ENCODE results near the gene PIBF1. TPM values are rescaled to one million over a fixed set of nuclear protein-coding genes. Genes with fewer than 3 reads are reported as not detected.

Gene PIBF1
- total and polyA plus RNA-seq, 10 of the 15 experiments (the other 5 are each of a cell fraction or from before 2014, with no cell fraction given), result 6.4 to 24.5 (median 11.1) TPM

DNA sequence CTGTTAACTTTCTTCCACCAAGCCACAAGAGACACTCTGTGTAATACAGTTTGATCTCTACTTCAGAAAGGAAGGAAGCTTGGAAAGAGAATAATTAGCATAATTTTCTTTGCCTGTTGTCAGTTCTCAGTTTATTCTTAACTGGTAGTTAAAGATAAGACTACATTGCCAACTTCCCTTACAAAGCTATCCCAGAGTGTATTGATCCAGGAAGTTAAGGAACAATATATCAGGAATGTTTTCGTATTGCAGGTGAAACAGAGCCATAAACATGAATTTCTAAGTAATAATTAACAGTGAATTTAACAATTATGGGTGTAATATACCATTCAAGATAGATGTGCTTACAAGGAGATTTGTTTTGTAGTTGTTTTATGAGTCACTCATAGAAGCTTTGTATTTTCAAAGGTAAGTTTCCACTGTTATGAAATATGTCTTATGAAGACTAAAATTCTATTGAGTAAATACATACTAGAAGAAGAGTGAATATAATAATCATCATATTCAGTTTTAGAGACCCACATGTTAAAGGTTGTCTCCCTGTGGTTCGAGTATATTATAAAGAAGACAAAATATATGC is 188.5 kb downstream of the PIBF1 start:
- H3K9ac ChIP-seq (ENCODE audit: control insufficient read depth, insufficient read depth, low read length), result no peak overlapping the region
- ATAC-seq (no peak), DNase-seq (ENCODE audit: low read depth, low spot score) (no peak), FAIRE-seq (no peak)
- H2AFZ ChIP-seq (ENCODE audit: control insufficient read depth, low read depth, low read length), result no peak overlapping the region
- H4K20me1 ChIP-seq (ENCODE audit: control insufficient read depth, insufficient read depth), result no peaks in the 10 kb centered on the region
- no peaks in the 10 kb centered on the region for H3K9me3 ChIP-seq (replicated peaks; ENCODE audit: control insufficient read depth, insufficient read depth, low read length)
- no peak for TF ChIP-seq CBX3 (IDR thresholded peaks at IDR 0.05; ENCODE audit: borderline replicate concordance, low read depth)
- no peak for TF ChIP-seq SPI1 (IDR thresholded peaks at IDR 0.05; ENCODE audit: borderline replicate concordance, insufficient read depth, low read depth, low read length)
- TF ChIP-seq YY1 (IDR thresholded peaks at IDR 0.05; ENCODE audit: low read depth, low read length), result no peak
- TF ChIP-seq, protein P1, sequence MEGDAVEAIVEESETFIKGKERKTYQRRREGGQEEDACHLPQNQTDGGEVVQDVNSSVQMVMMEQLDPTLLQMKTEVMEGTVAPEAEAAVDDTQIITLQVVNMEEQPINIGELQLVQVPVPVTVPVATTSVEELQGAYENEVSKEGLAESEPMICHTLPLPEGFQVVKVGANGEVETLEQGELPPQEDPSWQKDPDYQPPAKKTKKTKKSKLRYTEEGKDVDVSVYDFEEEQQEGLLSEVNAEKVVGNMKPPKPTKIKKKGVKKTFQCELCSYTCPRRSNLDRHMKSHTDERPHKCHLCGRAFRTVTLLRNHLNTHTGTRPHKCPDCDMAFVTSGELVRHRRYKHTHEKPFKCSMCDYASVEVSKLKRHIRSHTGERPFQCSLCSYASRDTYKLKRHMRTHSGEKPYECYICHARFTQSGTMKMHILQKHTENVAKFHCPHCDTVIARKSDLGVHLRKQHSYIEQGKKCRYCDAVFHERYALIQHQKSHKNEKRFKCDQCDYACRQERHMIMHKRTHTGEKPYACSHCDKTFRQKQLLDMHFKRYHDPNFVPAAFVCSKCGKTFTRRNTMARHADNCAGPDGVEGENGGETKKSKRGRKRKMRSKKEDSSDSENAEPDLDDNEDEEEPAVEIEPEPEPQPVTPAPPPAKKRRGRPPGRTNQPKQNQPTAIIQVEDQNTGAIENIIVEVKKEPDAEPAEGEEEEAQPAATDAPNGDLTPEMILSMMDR (IDR thresholded peaks at IDR 0.05 in 2 of 3, conservative IDR thresholded peaks at IDR 0.05 in 1 of 3; ENCODE audit: control insufficient read depth in 2 of 3, extremely low read depth in 1 of 3, insufficient read depth in 1 of 3, low read depth in 3 of 3, low read length in 3 of 3), result no peak
- no peak for TF ChIP-seq EGR1 (IDR thresholded peaks at IDR 0.05; ENCODE audit: borderline replicate concordance in 1 of 2, low read depth in 2 of 2, low read length in 2 of 2)
- no peak for TF ChIP-seq BMI1 (IDR thresholded peaks at IDR 0.05; ENCODE audit: borderline replicate concordance)
- TF ChIP-seq CHD2 (IDR thresholded peaks at IDR 0.05; ENCODE audit: borderline replicate concordance, low read depth, low read length), result no peak
- TF ChIP-seq, protein P2, sequence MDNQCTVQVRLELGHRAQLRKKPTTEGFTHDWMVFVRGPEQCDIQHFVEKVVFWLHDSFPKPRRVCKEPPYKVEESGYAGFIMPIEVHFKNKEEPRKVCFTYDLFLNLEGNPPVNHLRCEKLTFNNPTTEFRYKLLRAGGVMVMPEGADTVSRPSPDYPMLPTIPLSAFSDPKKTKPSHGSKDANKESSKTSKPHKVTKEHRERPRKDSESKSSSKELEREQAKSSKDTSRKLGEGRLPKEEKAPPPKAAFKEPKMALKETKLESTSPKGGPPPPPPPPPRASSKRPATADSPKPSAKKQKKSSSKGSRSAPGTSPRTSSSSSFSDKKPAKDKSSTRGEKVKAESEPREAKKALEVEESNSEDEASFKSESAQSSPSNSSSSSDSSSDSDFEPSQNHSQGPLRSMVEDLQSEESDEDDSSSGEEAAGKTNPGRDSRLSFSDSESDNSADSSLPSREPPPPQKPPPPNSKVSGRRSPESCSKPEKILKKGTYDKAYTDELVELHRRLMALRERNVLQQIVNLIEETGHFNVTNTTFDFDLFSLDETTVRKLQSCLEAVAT (IDR thresholded peaks at IDR 0.05), result no peak
- TF ChIP-seq, protein P3, sequence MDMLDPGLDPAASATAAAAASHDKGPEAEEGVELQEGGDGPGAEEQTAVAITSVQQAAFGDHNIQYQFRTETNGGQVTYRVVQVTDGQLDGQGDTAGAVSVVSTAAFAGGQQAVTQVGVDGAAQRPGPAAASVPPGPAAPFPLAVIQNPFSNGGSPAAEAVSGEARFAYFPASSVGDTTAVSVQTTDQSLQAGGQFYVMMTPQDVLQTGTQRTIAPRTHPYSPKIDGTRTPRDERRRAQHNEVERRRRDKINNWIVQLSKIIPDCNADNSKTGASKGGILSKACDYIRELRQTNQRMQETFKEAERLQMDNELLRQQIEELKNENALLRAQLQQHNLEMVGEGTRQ (IDR thresholded peaks at IDR 0.05; ENCODE audit: borderline replicate concordance, low read depth, low read length), result no peak
- TF ChIP-seq, protein P4, sequence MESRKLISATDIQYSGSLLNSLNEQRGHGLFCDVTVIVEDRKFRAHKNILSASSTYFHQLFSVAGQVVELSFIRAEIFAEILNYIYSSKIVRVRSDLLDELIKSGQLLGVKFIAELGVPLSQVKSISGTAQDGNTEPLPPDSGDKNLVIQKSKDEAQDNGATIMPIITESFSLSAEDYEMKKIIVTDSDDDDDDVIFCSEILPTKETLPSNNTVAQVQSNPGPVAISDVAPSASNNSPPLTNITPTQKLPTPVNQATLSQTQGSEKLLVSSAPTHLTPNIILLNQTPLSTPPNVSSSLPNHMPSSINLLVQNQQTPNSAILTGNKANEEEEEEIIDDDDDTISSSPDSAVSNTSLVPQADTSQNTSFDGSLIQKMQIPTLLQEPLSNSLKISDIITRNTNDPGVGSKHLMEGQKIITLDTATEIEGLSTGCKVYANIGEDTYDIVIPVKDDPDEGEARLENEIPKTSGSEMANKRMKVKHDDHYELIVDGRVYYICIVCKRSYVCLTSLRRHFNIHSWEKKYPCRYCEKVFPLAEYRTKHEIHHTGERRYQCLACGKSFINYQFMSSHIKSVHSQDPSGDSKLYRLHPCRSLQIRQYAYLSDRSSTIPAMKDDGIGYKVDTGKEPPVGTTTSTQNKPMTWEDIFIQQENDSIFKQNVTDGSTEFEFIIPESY (IDR thresholded peaks at IDR 0.05), result no peak
- no peak for TF ChIP-seq YBX1 (IDR thresholded peaks at IDR 0.05)
- no peak for TF ChIP-seq PML (IDR thresholded peaks at IDR 0.05; ENCODE audit: low read length)
- no peak for TF ChIP-seq ATF7 (IDR thresholded peaks at IDR 0.05; ENCODE audit: low read depth)
- no peak for TF ChIP-seq STAT1 (conservative IDR thresholded peaks at IDR 0.05)
- no peak for TF ChIP-seq HDAC2 (IDR thresholded peaks at IDR 0.05)
- TF ChIP-seq RUNX3 (IDR thresholded peaks at IDR 0.05; ENCODE audit: low read length), result no peak
- no peak for TF ChIP-seq ZNF384 (IDR thresholded peaks at IDR 0.05; ENCODE audit: borderline replicate concordance, low read depth, low read length)
- no peak for TF ChIP-seq CREB1 (IDR thresholded peaks at IDR 0.05; ENCODE audit: low read depth)
- ChIA-PET SMC1A (ENCODE audit: uncharacterized antibody, unreplicated experiment) (interaction anchor here (0.9 kb wide), 1 partner anchor 12 kb away, joined by 3 read pairs; no protein-coding TSS in a partner anchor), CTCF (interaction anchor here (1.2 kb wide), 1 partner anchor 11 kb away, joined by 3 read pairs; no protein-coding TSS in a partner anchor), POLR2A (no interaction called here), RAD21 (ENCODE audit: unreplicated experiment) (no interaction called here)
- 98% methylated on average over 2 of the region's 2 CpGs for WGBS (ENCODE audit: insufficient coverage, insufficient replicate concordance, low lambda C conversion rate, missing lambda C conversion rate)
- no peak overlapping the region for H3K4me2 ChIP-seq (ENCODE audit: control insufficient read depth, insufficient read depth)
- intact Hi-C loops (cut with micrococcal nuclease; ENCODE audit: unreplicated experiment), result no loop called here
- H3K4me3 ChIP-seq, result no peak overlapping the region
- in situ Hi-C loops (cut with MboI), result no loop called here
- no peaks in the 10 kb centered on the region; a peak in 1 of 4 replicates for H3K36me3 ChIP-seq (ENCODE audit: control insufficient read depth in 2 of 2, insufficient read depth in 2 of 2, low read length in 1 of 2)
- H3K79me2 ChIP-seq (ENCODE audit: control insufficient read depth, insufficient read depth, low read length), result no peaks in the 10 kb centered on the region
- H3K4me1 ChIP-seq (ENCODE audit: control insufficient read depth, insufficient read depth, low read length), result no peaks in the 10 kb centered on the region
- no peaks in the 10 kb centered on the region for H3K27me3 ChIP-seq (replicated peaks in 1 of 2; ENCODE audit: control insufficient read depth in 2 of 2, insufficient read depth in 2 of 2, low read length in 1 of 2)
- no peak overlapping the region for H3K27ac ChIP-seq (ENCODE audit: control insufficient read depth, insufficient read depth)
- no TSS peak for BruUV-seq (replicated peaks)

All from GM12878 (cell line).